HG03060 (cell line): ENCODE results near the gene CD2AP.
"Not testable (repeated sequence)": the region's sequence is repeated elsewhere in the genome, so short reads cannot be mapped to it uniquely, and the experiment has no call there.

ENCODE experiments used
- ATAC-seq: cut with Tn5 transposase; IDR thresholded peaks from one replicate; pipeline ENCODE4 v1.9.1; 2021; ENCODE audit warnings: low read depth, moderate number of reproducible peaks; ENCODE audit not compliant: unreplicated experiment

CD2AP gene

GRCh38 chr6:47457370-47457769 is 20.2 kb upstream of the CD2AP start:
- no peak for ATAC-seq

DNA sequence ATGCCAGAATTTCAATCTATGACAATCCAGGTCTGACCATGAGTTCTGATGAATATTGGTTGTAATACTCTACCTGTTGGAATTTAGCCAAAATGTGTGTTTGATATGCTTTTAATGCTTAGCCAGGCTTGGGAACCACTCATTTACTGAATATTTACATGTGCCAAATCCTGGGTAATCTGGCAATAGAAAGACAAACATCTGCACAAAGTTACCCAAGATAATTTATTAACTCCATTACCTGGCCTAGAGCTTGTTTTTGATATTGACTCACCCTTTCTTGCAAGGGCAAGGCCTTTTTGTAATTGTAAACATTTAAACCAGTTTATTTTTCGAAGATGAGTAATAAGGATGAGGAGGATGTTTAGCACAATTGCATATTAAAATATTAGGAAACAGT is 13.5 kb upstream of the CD2AP start:
- no peak for ATAC-seq

DNA sequence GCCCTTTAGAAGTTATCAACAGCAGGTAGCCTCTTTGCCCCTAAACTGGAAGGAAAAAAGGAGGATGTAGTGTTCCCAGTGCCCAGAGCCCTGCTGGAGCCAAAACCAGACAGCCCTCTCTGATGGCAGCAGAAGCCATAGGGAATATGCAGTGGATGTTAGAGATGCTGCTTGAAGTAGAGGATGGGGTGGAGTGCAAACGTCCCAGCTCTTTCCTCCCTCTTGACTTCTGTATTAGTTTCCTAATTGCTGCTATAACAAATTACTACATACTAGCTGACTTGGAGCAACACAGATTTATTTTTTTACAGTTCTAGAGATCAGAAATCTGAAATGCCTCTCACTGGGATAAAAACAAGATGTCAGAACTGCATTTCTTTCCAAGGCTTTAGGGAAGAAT is 12.5 kb upstream of the CD2AP start:
- no peak for ATAC-seq

GRCh38 chr6:47471911-47472310 is 5.7 kb upstream of the CD2AP start:
- no peak for ATAC-seq

- no peak for ATAC-seq
Measured at GRCh38 chr6:47473791-47474346, 3.7 kb upstream of the CD2AP start.

DNA sequence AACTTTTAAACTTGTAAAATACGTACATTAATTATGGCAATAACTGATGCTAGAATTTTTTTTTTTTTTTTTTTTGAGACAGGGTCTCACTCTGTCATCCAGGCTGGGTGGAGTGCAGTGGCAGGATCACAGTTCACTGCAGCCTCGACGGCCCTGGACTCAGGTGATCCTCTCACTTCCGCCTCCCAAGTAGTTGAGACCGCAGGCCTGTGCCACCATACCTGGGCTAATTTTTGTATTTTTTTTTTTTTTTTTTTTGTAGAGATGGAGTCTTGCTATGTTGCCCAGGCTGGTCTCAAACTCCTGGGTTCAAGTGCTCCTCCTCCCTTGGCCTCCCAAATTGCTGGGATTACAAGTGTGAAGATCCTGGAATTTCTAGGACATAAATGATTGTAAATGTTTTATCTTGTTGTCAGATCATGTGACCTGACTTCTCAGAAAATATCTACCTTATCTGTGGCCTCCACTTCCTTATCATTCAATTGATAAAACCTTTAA is 2.2 kb upstream of the CD2AP start:
- ATAC-seq, result no peak

DNA sequence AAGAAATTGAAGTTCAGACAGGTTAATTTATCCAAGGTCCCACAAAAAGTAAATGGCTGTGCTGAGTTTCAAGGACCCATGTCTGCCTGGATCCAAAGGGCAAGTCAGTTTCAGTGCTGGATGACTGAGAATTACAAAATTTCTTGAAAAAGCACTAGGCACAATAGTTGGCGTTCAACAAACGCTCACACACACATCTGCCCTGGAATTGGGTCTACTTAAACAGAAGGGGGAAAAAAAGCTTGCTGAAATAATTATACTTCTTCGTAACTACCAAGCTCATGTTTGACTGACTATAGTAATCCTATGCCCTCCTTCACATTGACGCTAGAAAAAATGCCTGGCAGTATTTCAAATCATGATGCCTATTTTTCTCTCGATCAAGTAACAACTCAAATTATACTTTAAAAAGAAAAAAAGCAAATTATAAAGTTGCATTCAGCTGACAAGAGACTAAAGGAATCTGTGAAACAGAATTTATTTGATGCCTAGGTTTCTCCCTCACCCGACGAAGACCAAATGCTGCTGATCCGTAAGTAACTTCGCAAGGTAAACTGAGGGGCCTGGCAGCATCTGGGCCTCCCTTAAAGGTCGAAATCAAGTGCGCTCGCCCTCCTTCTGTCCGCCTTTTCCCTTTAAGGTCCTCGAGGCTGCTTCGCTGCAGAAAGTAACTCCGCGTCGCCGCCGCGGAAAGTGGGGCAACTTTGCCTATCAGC is 650 bp upstream of the CD2AP start:
- ATAC-seq, result no peak

DNA sequence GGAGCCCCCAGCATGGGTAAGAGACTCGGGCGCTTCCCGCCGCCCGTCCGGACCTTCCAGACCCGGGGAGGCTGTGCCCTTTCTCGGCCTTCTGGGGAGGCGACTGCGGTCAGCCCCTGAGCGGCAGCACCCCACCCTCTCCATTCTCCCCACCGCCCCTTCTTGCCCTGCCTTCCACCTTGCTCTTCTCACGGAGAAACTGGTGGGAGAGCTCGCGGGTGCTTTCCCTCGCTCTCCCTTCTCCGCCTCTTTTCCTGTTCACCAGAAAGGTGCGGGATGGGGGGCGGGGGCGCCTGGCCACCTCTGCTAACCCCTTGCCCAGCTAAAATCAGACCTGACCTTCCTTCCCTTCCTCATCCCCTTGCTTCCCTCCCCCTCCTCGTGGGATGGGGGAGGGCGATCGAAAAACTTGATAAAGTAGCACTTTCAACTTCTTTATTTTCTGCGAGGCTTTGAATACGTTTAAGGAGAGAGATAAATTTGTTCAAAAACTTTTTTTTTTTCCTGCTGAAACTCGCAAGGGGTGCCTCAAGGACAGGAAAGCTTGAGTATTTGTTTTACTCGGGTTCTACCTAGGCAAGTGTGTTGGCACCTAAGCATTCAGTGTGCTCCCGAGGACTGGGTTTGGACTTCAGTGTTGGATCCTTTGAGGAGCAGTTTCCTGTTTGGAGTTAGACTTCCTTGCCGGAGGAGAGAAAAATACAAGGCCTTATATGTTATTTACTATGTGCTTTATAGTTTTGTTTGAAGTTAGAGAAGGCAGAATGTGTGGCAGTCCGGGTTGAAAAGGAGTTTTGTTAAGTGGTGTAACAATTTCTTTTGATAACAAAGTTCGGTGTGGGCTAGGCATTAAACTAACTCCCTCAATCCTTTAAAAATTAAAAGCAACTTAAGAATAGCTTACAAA is 897 bp downstream of the CD2AP start:
- peak; percentile 17 for ATAC-seq

DNA sequence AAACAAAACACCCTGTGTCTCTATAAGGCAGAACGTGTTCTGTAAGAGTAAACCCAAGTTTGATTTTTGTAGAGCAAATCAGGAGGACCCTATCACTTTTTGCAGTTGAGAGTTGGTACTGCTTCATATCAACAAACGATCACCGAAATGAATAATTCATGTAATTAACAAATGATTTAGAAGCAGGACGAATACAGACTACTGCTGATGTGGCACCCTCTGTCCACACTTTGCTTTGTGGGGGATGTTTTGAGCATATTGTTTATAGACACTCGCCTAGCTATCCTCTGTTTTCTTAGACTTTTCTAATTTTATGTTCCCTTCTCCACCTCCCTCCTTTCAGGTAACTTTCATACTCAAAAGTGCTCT is 1.5 kb downstream of the CD2AP start:
- no peak for ATAC-seq

GRCh38 chr6:47479874-47480273 is 2.3 kb downstream of the CD2AP start:
- ATAC-seq, result no peak

DNA sequence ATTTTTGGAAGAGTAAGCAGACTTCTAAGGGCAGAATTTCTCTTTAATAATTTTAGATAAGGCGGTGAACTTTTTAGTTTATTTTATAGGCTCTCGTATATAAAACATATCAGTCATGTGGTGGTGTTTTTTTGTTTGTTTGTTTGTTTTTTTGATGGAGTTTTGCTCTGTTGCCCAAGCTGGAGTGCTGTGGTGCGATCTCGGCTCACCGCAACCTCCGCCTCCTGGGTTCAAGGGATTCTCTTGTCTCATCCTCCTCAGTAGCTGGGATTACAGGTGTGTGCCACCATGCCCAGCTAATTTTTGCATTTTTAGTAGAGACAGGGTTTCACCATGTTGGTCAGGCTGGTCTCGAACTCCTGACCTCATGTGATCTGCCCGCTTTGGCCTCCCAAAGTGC is 3.6 kb downstream of the CD2AP start:
- not testable (repeated sequence) for ATAC-seq

DNA sequence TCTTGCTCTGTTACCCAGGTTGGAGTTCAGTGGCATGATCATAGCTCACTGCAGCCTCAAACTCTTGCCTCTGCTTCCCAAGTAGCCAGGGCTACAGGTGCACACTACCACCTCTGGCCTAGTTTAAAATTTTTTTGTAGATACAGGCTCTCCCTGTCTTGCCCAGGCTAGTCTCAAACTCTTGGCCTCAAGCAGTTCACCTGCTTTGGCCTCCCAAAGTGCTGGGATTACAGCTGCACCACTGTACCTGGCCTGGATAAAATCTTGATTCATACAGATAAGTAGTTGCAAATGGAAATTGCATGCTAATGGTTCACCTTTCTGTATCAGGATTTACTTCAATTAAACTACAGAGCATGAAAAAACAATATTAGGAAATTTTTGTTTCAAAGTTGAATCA is 4.2 kb downstream of the CD2AP start:
- ATAC-seq, result no peak

DNA sequence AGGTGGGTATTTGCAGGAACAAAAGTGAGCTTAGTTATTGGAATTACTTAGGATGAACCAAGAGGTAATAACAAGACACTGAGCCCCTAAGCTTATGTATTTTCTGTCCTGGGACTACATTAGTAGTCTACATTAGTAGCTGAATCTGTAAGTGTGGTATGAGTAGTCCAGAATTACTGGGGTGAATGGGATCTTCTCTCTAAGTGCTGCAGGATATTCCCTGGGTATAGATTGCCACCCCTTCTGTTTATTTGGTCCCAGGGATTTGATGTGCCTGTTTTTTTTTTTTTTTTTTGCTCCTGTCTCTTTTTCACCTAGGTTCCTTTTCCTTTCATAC is 5.9 kb downstream of the CD2AP start:
- ATAC-seq, result no peak

- ATAC-seq, result no peak
Measured at GRCh38 chr6:47483853-47484546, 6.4 kb downstream of the CD2AP start.

DNA sequence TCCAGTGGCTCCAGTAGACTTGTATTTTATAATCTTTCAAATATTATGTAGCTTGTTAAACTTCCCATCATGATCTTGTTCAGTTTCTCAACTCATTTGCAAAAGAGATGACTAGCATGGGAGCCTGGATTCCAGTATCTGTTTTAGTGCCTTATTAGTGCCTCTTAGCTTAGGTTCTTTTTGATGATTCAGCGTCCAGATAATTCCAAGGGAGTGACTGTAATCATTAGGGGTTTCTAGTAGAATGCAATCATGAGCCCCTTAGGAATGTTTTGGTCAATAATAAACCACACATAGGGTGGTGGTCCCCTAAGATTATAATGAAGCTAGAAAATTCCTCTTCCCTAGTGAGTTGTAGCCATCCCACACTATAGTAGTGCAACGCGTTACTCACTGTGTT is 7.0 kb downstream of the CD2AP start:
- no peak for ATAC-seq

GRCh38 chr6:47485083-47485482 is 7.5 kb downstream of the CD2AP start:
- ATAC-seq, result no peak

- ATAC-seq, result no peak
Measured at GRCh38 chr6:47485491-47486135, 8.0 kb downstream of the CD2AP start.

- no peak for ATAC-seq
Measured at GRCh38 chr6:47489995-47490394, 12.4 kb downstream of the CD2AP start.

- no peak for ATAC-seq
Measured at GRCh38 chr6:47490676-47491075, 13.1 kb downstream of the CD2AP start.

- no peak for ATAC-seq
Measured at GRCh38 chr6:47492355-47492754, 14.8 kb downstream of the CD2AP start.

GRCh38 chr6:47495207-47495606 is 17.6 kb downstream of the CD2AP start:
- ATAC-seq, result no peak
